SK-N-SH (cell line): ENCODE measurements around the gene ATG2B.

Experiments used
- CHD2 ChIP-seq: fragments of 150-350 bp; IDR thresholded peaks from 2 replicates; pipeline ENCODE4 v1.6.1; 2018; ENCODE audit warnings: low read length; ENCODE audit not compliant: partially characterized antibody
- SMC3 ChIP-seq: IDR thresholded peaks from 2 replicates; pipeline ENCODE4 v1.6.1; 2012; ENCODE audit warnings: low read depth, low read length, improper control_type of control experiment

DNA sequence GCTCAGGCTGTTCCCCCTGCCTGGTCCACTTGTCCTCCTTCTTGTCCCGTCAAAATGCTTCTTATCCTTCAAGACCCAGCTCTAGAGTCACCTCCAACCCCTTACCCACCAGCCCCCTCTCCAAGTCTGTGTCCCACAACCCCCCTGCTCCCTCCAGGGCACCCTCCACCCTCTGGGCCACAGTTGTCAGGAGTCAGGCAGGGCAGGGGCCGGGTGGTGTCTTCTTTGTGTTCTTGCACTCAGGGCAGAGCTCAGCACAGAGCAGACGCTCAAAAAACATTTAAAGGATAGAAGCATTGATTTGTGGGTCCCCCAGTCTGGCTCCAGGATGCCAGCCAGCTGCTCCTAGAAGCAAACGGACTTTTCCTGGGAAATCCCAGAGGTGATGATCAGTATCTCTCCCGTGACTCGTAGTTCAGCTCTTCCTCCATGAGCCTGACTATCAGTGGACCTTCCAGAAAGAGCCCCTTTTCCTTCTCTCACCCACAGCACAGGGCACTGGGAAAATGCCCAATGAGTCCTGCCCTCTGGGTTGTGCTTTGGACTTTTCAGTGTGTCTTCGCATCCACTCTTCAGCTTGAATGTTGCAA lies 124.4 kb downstream of the ATG2B start:
- TF ChIP-seq SMC3 (no peak), CHD2 (no peak)
